ENCODE measurements around the gene TMCC1.

- TF ChIP-seq CTCF (IDR thresholded peaks at IDR 0.05), result no peak
- TF ChIP-seq EZH2 (IDR thresholded peaks at IDR 0.05; ENCODE audit: borderline replicate concordance, insufficient read depth, low read depth, low read length, poor library complexity, severe bottlenecking), result no peak
These were observed 231.7 kb downstream of the TMCC1 start for GRCh38 chr3:129661766-129662165.

All from B cell (primary cell).